OCI-LY3 (cell line): ENCODE measurements around the gene MIAT.
A peak's percentile ranks its signal among the peaks of the same experiment; 100 is the strongest.

ENCODE experiments used
- H2AFZ ChIP-seq: fragments of 200-600, 300-600 bp; shearing (Covaris generic); 2 replicates; pipeline ENCODE4 v1.6.0; 2014; ENCODE audit warnings: antibody characterized with exemption, low read depth, low read length
- H3K27ac ChIP-seq: fragments of 200-600, 300-600 bp; sonication (generic); 2 replicates; pipeline ENCODE4 v1.5.1; 2014; ENCODE audit warnings: mild to moderate bottlenecking, low read length, moderate library complexity, mixed read lengths
- H3K27me3 ChIP-seq: fragments of 200-600, 300-600 bp; sonication (generic); 2 replicates; pipeline ENCODE4 v1.6.1; 2014; ENCODE audit warnings: low read depth, low read length, mixed read lengths
- H3K36me3 ChIP-seq: fragments of 200-600, 300-600 bp; sonication (generic); replicated peaks from 2 replicates; pipeline ENCODE3; 2014; ENCODE audit warnings: low read depth, low read length, mixed read lengths
- H3K4me1 ChIP-seq: fragments of 300-600, 200-600 bp; sonication (generic); 2 replicates; pipeline ENCODE4 v1.6.1; 2014; ENCODE audit warnings: low read length, mixed read lengths
- H3K4me2 ChIP-seq: fragments of 200-600, 300-600 bp; sonication (generic); 2 replicates; pipeline ENCODE4 v1.6.1; 2014; ENCODE audit warnings: low read length, mixed read lengths
- H3K4me3 ChIP-seq: fragments of 300-600, 200-600 bp; sonication (generic); 2 replicates; pipeline ENCODE4 v1.5.1; 2014; ENCODE audit warnings: antibody characterized with exemption, mild to moderate bottlenecking, low read length, moderate library complexity
- H3K79me2 ChIP-seq: fragments of 300-600, 200-600 bp; shearing (Covaris generic); 2 replicates; pipeline ENCODE4 v1.6.1; 2014; ENCODE audit warnings: mild to moderate bottlenecking, low read length, mixed read lengths
- H3K9ac ChIP-seq: fragments of 300-600, 200-600 bp; shearing (Covaris generic); 2 replicates; pipeline ENCODE4 v1.6.0; 2014; ENCODE audit warnings: mild to moderate bottlenecking, low read length, moderate library complexity
- H3K9me3 ChIP-seq: fragments of 200-600, 300-600 bp; shearing (Covaris generic); 2 replicates; pipeline ENCODE4 v1.6.1; 2014; ENCODE audit warnings: low read length, mixed read lengths; ENCODE audit not compliant: insufficient read depth
- H4K20me1 ChIP-seq: fragments of 200-600, 300-600 bp; sonication (generic); 2 replicates; pipeline ENCODE4 v1.6.1; 2016; ENCODE audit warnings: low read length, mixed read lengths; ENCODE audit not compliant: insufficient read depth
- EZH2phosphoT487 ChIP-seq: fragments of 200-600 bp; shearing (Covaris generic); IDR thresholded peaks from 2 replicates; pipeline ENCODE4 v1.6.1; 2018; ENCODE audit warnings: antibody characterized with exemption, mixed run types, low read depth
- TF ChIP-seq, protein P1 (sequence below): fragments of 200-600, 300-600 bp; sonication (generic); IDR thresholded peaks from 2 replicates; pipeline ENCODE4 v1.5.1; 2014; ENCODE audit warnings: antibody characterized with exemption, low read length, low read depth

The MIAT gene

DNA sequence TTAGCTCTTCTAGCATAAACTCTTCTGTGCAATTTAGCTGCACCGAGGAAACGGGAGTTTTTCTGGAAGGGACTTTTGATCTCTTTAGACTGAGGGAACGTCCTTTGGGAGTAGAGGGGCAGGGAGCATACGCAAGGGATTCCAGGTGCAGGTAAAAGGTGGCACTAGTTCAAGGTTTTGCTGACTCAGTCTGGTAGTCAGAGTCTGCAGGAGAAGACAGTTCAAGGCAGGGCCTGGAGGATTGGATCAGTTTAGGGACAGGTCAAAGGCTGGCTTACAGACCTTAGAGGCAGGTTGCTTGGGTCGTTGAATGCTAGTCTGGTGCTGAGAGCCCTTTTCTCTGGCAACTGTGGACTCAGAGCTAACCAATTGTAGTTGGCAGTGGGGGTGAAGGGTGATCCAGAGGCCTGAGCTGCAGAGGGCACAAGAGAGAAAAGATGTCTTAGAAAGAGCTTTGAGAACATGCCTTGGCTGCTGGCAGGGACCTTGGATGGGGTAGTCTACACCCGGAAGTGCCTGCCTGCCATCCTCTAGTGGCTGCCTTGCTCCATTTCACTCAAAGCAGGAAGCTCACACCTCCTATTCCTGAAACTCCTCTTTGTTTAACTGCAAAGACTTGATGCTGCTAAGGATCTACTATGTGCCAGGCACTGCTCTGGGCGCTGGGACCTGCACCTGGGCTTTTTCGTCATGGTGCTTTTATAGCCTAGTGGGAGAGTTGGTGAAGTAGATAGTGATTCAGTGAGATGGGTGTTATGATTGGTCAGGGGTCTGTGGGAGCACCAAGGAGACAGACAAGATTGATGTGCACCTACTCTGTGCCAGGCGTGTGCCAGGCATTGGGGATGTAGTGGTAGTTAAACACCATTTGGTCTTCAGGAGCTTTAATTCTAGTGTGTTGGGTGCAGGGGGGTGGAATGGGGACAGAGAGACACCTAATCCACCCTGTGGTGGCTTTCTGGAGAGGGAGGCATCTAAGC lies 17.1 kb downstream of the MIAT start:
- Histone ChIP-seq H3K27ac (peak overlapping the region; percentile 93), H3K4me3 (peak overlapping the region; percentile 94), H3K9ac (peak overlapping the region; percentile 97), H2AFZ (no peak overlapping the region), H3K9me3 (no peaks in the 10 kb centered on the region), H3K4me2 (peak overlapping the region; percentile 91), H3K36me3 (no peaks in the 10 kb centered on the region), H3K79me2 (peaks cover 30% of the 10 kb centered on the region), H4K20me1 (peaks cover 5% of the 10 kb centered on the region; the same call in 1 of the 2 replicates), H3K27me3 (no peaks in the 10 kb centered on the region), H3K4me1 (peaks cover 38% of the 10 kb centered on the region)
- no peak for TF ChIP-seq EZH2phosphoT487
- TF ChIP-seq, protein P1, sequence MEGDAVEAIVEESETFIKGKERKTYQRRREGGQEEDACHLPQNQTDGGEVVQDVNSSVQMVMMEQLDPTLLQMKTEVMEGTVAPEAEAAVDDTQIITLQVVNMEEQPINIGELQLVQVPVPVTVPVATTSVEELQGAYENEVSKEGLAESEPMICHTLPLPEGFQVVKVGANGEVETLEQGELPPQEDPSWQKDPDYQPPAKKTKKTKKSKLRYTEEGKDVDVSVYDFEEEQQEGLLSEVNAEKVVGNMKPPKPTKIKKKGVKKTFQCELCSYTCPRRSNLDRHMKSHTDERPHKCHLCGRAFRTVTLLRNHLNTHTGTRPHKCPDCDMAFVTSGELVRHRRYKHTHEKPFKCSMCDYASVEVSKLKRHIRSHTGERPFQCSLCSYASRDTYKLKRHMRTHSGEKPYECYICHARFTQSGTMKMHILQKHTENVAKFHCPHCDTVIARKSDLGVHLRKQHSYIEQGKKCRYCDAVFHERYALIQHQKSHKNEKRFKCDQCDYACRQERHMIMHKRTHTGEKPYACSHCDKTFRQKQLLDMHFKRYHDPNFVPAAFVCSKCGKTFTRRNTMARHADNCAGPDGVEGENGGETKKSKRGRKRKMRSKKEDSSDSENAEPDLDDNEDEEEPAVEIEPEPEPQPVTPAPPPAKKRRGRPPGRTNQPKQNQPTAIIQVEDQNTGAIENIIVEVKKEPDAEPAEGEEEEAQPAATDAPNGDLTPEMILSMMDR: no peak

- TF ChIP-seq, protein P1: no peak
- no peak for TF ChIP-seq EZH2phosphoT487
- H3K4me2 ChIP-seq: no peak overlapping the region
Measured at GRCh38 chr22:26675687-26676268, 18.4 kb downstream of the MIAT start.

GRCh38 chr22:26677217-26677616 lies 19.8 kb downstream of the MIAT start:
- no peak overlapping the region for H3K27ac ChIP-seq
- no peak overlapping the region for H3K4me3 ChIP-seq
- no peak overlapping the region for H3K4me2 ChIP-seq
- H4K20me1 ChIP-seq: peaks cover 5% of the 10 kb centered on the region; the same call in 1 of the 2 replicates
- TF ChIP-seq EZH2phosphoT487: no peak
- TF ChIP-seq, protein P1: no peak
- H3K79me2 ChIP-seq: peaks cover 30% of the 10 kb centered on the region
- H3K36me3 ChIP-seq: peaks cover 12% of the 10 kb centered on the region
- no peak overlapping the region for H3K9ac ChIP-seq
- no peak overlapping the region for H2AFZ ChIP-seq
- H3K27me3 ChIP-seq: no peaks in the 10 kb centered on the region
- peaks cover 21% of the 10 kb centered on the region for H3K4me1 ChIP-seq
- H3K9me3 ChIP-seq: no peaks in the 10 kb centered on the region

More at GRCh38 chr22:26675687-26676268, 18.4 kb downstream of the MIAT start:
- H3K4me3 ChIP-seq: no peak overlapping the region
- peaks cover 6% of the 10 kb centered on the region for H3K36me3 ChIP-seq
- H3K9me3 ChIP-seq: no peaks in the 10 kb centered on the region
- no peak overlapping the region for H3K9ac ChIP-seq
- no peaks in the 10 kb centered on the region for H3K27me3 ChIP-seq
- H3K4me1 ChIP-seq: peaks cover 36% of the 10 kb centered on the region
- H2AFZ ChIP-seq: no peak overlapping the region
- H3K27ac ChIP-seq: no peak overlapping the region
- peaks cover 5% of the 10 kb centered on the region; the same call in 1 of the 2 replicates for H4K20me1 ChIP-seq
- peaks cover 30% of the 10 kb centered on the region for H3K79me2 ChIP-seq
